H1 (cell line): ENCODE data around the gene BRAT1. TPM values are rescaled to one million over a fixed set of nuclear protein-coding genes. Genes with fewer than 3 reads are reported as not detected.

Experiments
- CTCF ChIA-PET: fragments of 300-600 bp; sonication (Branson Sonifier 250); formaldehyde crosslinking; loops from one replicate; lab custom pipeline; 2021; ENCODE audit not compliant: partially characterized antibody; lab: Charles Lee
- POLR2A ChIA-PET: fragments of 300-600 bp; sonication (Branson Sonifier 250); formaldehyde crosslinking; loops from one replicate; lab custom pipeline; 2021; ENCODE audit warnings: inconsistent platforms; ENCODE audit not compliant: partially characterized antibody; lab: Charles Lee
- DNase-seq, 2 experiments: peaks; one replicate each; pipeline versions ENCODE4 v3.0.0 to v3.0.0-alpha.2; 2010 to 2022; ENCODE audit warnings: low spot score in 2 of 2, low read depth in 1 of 2, mixed read lengths in 1 of 2
- FAIRE-seq: peaks from 2 replicates; lab custom pipeline; 2011; peaks lifted over from hg19 to GRCh38; lab: Jason Lieb, UNC
- H2AFZ ChIP-seq: 2 replicates; pipeline ENCODE4 v1.8.1; 2012; ENCODE audit warnings: low read length, inconsistent platforms
- H2AK5ac ChIP-seq: 2 replicates; pipeline ENCODE4 v1.6.1; 2013; ENCODE audit warnings: low read depth, low read length
- H2BK120ac ChIP-seq: replicated peaks from 2 replicates; pipeline ENCODE3; 2013; ENCODE audit warnings: low read depth, low read length, inconsistent platforms
- H2BK12ac ChIP-seq: 2 replicates; pipeline ENCODE4 v1.6.1; 2013; ENCODE audit warnings: low read depth, low read length
- H2BK15ac ChIP-seq: 2 replicates; pipeline ENCODE4 v1.6.1; 2013; ENCODE audit warnings: low read length
- H2BK20ac ChIP-seq: 2 replicates; pipeline ENCODE4 v1.6.1; 2013; ENCODE audit warnings: low read length
- H2BK5ac ChIP-seq: 2 replicates; pipeline ENCODE4 v1.6.1; 2013; ENCODE audit warnings: low read depth, low read length
- H3K14ac ChIP-seq: 2 replicates; pipeline ENCODE4 v1.6.1; 2013; ENCODE audit warnings: inconsistent platforms; ENCODE audit not compliant: insufficient read length
- H3K18ac ChIP-seq: 2 replicates; pipeline ENCODE4 v1.6.1; 2013; ENCODE audit warnings: low read length; ENCODE audit errors: extremely low read depth
- H3K23ac ChIP-seq: 2 replicates; pipeline ENCODE4 v1.6.1; 2013; ENCODE audit warnings: inconsistent platforms; ENCODE audit not compliant: insufficient read length
- H3K23me2 ChIP-seq: 2 replicates; pipeline ENCODE4 v1.6.1; 2013; ENCODE audit warnings: low read depth, low read length
- H3K27ac ChIP-seq: 2 replicates; pipeline ENCODE4 v1.6.1; 2011; ENCODE audit warnings: low read depth, low read length, inconsistent platforms
- H3K27me3 ChIP-seq, 4 experiments: replicated peaks in 1 of 4; 1 replicate in 1 of 4; 2 replicates in 3 of 4; pipeline versions ENCODE4 v1.6.1 to v1.8.1; 2011 to 2013; ENCODE audit warnings: low read length in 3 of 4, mild to moderate bottlenecking in 3 of 4, inconsistent platforms in 2 of 4, mixed read lengths in 2 of 4, moderate library complexity in 1 of 4; ENCODE audit not compliant: control insufficient read depth in 3 of 4, insufficient read depth in 3 of 4; ENCODE audit errors: extremely low read depth in 1 of 4
- H3K36me3 ChIP-seq, 4 experiments: 2 replicates each; pipeline versions ENCODE4 v1.6.1 to v1.8.1; 2011 to 2013; ENCODE audit warnings: mild to moderate bottlenecking in 4 of 4, low read length in 3 of 4, moderate library complexity in 2 of 4, control low read depth in 1 of 4, inconsistent platforms in 1 of 4; ENCODE audit not compliant: insufficient read depth in 4 of 4, control insufficient read depth in 2 of 4
- H3K4ac ChIP-seq: replicated peaks from 2 replicates; pipeline ENCODE3; 2013; ENCODE audit warnings: low read length, low read depth, mixed read lengths, inconsistent platforms; ENCODE audit not compliant: insufficient read length
- H3K4me1 ChIP-seq, 4 experiments: replicated peaks in 1 of 4; 1 replicate in 1 of 4; 2 replicates in 3 of 4; pipeline versions ENCODE4 v1.6.1 to v1.8.1; 2011 to 2013; ENCODE audit warnings: low read length in 3 of 4, inconsistent platforms in 2 of 4, mixed read lengths in 1 of 4; ENCODE audit not compliant: insufficient read depth in 4 of 4, control insufficient read depth in 3 of 4
- H3K4me2 ChIP-seq, 2 experiments: 2 replicates each; pipeline versions ENCODE4 v1.6.1 to v1.8.1; 2011 to 2013; ENCODE audit warnings: low read depth in 2 of 2, low read length in 2 of 2, control low read depth in 1 of 2, inconsistent platforms in 1 of 2, mild to moderate bottlenecking in 1 of 2; ENCODE audit not compliant: insufficient read depth in 1 of 2
- H3K4me3 ChIP-seq, 4 experiments: fragments of 200-600, 300-600 bp in 1 of 4; sonication (generic), shearing (Covaris generic), sonication (Bioruptor Twin) in 1 of 4; 2 replicates each; pipeline versions ENCODE4 v1.5.1 to v1.8.1; 2011 to 2016; ENCODE audit warnings: low read length in 4 of 4, low read depth in 3 of 4, control low read depth in 2 of 4, inconsistent platforms in 2 of 4, mild to moderate bottlenecking in 2 of 4, mixed read lengths in 1 of 4, moderate library complexity in 1 of 4; ENCODE audit not compliant: insufficient read depth in 2 of 4; ENCODE audit errors: extremely low read depth in 1 of 4
- H3K56ac ChIP-seq: replicated peaks from 2 replicates; pipeline ENCODE3; 2013; ENCODE audit warnings: low read depth, mild to moderate bottlenecking, mixed read lengths, low read length, inconsistent platforms; ENCODE audit not compliant: insufficient read length
- H3K79me1 ChIP-seq: 2 replicates; pipeline ENCODE4 v1.6.1; 2013; ENCODE audit warnings: low read depth, low read length, control low read depth
- H3K79me2 ChIP-seq, 2 experiments: 2 replicates each; pipeline versions ENCODE4 v1.6.1 to v1.8.1; 2012 to 2013; ENCODE audit warnings: low read length in 2 of 2, mild to moderate bottlenecking in 2 of 2, inconsistent platforms in 1 of 2; ENCODE audit not compliant: insufficient read depth in 2 of 2, control insufficient read depth in 1 of 2
- H3K9ac ChIP-seq, 4 experiments: replicated peaks in 1 of 4; 1 replicate in 1 of 4; 2 replicates in 3 of 4; pipeline versions ENCODE4 v1.6.1 to v1.8.1; 2011 to 2013; ENCODE audit warnings: low read depth in 3 of 4, low read length in 3 of 4, control low read depth in 2 of 4, mild to moderate bottlenecking in 2 of 4, moderate library complexity in 2 of 4, inconsistent platforms in 1 of 4; ENCODE audit errors: extremely low read depth in 1 of 4
- H3K9me3 ChIP-seq, 2 experiments: 2 replicates each; pipeline versions ENCODE4 v1.6.1 to v1.8.1; 2012 to 2013; ENCODE audit warnings: mild to moderate bottlenecking in 2 of 2, moderate library complexity in 2 of 2, control low read depth in 1 of 2, inconsistent platforms in 1 of 2, low read depth in 1 of 2, low read length in 1 of 2, mixed read lengths in 1 of 2; ENCODE audit not compliant: insufficient read depth in 2 of 2
- H4K20me1 ChIP-seq, 2 experiments: replicated peaks in 1 of 2; 2 replicates each; pipeline versions ENCODE3 to v1.8.1; 2011 to 2013; ENCODE audit warnings: inconsistent platforms in 2 of 2, low read length in 2 of 2, mild to moderate bottlenecking in 1 of 2; ENCODE audit not compliant: insufficient read depth in 2 of 2, control insufficient read depth in 1 of 2
- H4K5ac ChIP-seq: 2 replicates; pipeline ENCODE4 v1.6.1; 2013; ENCODE audit warnings: low read length, low read depth, mixed read lengths, inconsistent platforms; ENCODE audit not compliant: insufficient read length
- H4K8ac ChIP-seq: 2 replicates; pipeline ENCODE4 v1.8.0; 2013; ENCODE audit warnings: mild to moderate bottlenecking, moderate library complexity, low read length, inconsistent platforms; ENCODE audit not compliant: insufficient read depth; ENCODE audit errors: extremely low read depth
- H4K91ac ChIP-seq: replicated peaks from 2 replicates; pipeline ENCODE3; 2013; ENCODE audit warnings: low read length, mixed read lengths, inconsistent platforms; ENCODE audit not compliant: insufficient read length
- NANOG ChIP-seq: IDR thresholded peaks from 2 replicates; pipeline ENCODE4 v1.6.1; 2011; ENCODE audit warnings: low read length, low read depth, mild to moderate bottlenecking, inconsistent platforms; ENCODE audit not compliant: insufficient read depth, poor library complexity, severe bottlenecking
- WGBS, 2 experiments: shearing (Covaris generic) in 1 of 2; methylation state at CpG; one replicate each; pipeline versions ENCODE4 v1.1.6 to v1.1.7; 2013 to 2015; ENCODE audit warnings: low lambda C conversion rate in 2 of 2, mixed read lengths in 2 of 2, inconsistent platforms in 1 of 2, low coverage in 1 of 2, missing lambda C conversion rate in 1 of 2; ENCODE audit not compliant: insufficient replicate concordance in 2 of 2, insufficient coverage in 1 of 2, insufficient read length in 1 of 2; ENCODE audit errors: extremely low coverage in 1 of 2, missing lambda C conversion rate in 1 of 2; 5-methylcytosine and 5-hydroxymethylcytosine counted together
- polyA plus RNA-seq, 7 experiments: library from polyadenylated mRNA; depleted of rRNA in 3 of 7; stranded (reverse) in 5 of 7; unstranded in 2 of 7; fragments of >200 nt in 5 of 7; fragments of 200-250 nt in 2 of 7; gene quantifications; 1 replicate in 5 of 7; 2 replicates in 1 of 7; 4 replicates in 1 of 7; pipeline versions ENCODE4 v1.2.1 to v1.2.3, GENCODE V29; 2011 to 2013; ENCODE audit warnings: missing spikeins in 2 of 7, mixed read lengths in 2 of 7
- total RNA-seq: library from RNA; stranded (reverse); fragmentation: NEBNext Ultra II Directional; extraction: Animal tissue kit (Norgen Biotek cat#: 25700); gene quantifications from 2 replicates; pipeline ENCODE4 v1.2.1, GENCODE V29; 2021

BRAT1 gene
- total and polyA plus RNA-seq, 2 of the 8 experiments (the other 6 are each of a cell fraction or from before 2014, with no cell fraction given), result 36.8 to 42.3 TPM

DNA sequence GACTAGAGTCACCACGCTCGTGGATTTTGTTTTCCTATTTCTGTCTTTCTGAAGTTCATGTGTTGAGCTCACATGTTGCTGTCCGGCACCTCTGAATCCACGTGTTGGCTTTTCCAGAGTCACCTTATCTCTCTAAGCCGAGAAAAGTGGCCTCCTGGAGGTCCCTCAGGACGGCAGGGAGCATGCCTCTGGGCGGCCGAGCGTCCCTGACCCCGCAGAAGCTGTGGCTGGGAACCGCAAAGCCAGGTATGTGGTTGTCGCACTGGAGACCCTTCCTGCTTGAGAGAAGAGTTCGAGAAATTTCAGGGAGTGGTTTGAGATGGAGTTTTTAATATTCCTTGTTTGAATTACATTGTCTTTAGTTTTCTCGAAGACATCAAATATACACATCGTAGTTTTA, 16.1 kb upstream of the BRAT1 start:
- no peak overlapping the region for H3K4ac ChIP-seq
- H3K79me1 ChIP-seq, result no peaks in the 10 kb centered on the region
- no peak overlapping the region for H4K5ac ChIP-seq
- ChIA-PET CTCF (interaction anchor here (0.6 to 1.9 kb wide), 7 partner anchors 19 to 121 kb away, joined by 3 to 5 read pairs (median 3); no protein-coding TSS in a partner anchor), POLR2A (no interaction called here)
- H4K8ac ChIP-seq, result no peak overlapping the region
- no peak overlapping the region for H3K27ac ChIP-seq
- no peak overlapping the region for H2BK20ac ChIP-seq
- H3K4me3 ChIP-seq, result no peak overlapping the region
- no peaks in the 10 kb centered on the region for H3K79me2 ChIP-seq
- H3K14ac ChIP-seq, result no peak overlapping the region
- no peak overlapping the region for H2AFZ ChIP-seq
- FAIRE-seq (no peak), DNase-seq (no peak)
- H3K4me1 ChIP-seq, result peaks cover 0 to 4% (median 2%) of the 10 kb centered on the region in 4 experiments; a peak in 2 of 7 replicates
- no peak overlapping the region for H2BK5ac ChIP-seq
- H3K56ac ChIP-seq, result no peak overlapping the region
- no peak overlapping the region for H2BK15ac ChIP-seq
- H3K9ac ChIP-seq, result no peak overlapping the region
- no peak overlapping the region for H4K91ac ChIP-seq
- H3K4me2 ChIP-seq, result no peak overlapping the region
- no peak overlapping the region for H3K18ac ChIP-seq
- H2AK5ac ChIP-seq, result no peak overlapping the region
- H2BK120ac ChIP-seq, result no peak overlapping the region
- no peak overlapping the region for H2BK12ac ChIP-seq
- H3K27me3 ChIP-seq, result no peaks in the 10 kb centered on the region
- H3K23ac ChIP-seq, result no peak overlapping the region
- 95% methylated on average over 15 of the region's 15 CpGs; no CpG with 5 or more reads in 1 of the 2 experiments for WGBS, 2 experiments
- no peaks in the 10 kb centered on the region for H3K9me3 ChIP-seq
- no peaks in the 10 kb centered on the region for H4K20me1 ChIP-seq
- no peaks in the 10 kb centered on the region for H3K23me2 ChIP-seq
- no peaks in the 10 kb centered on the region for H3K36me3 ChIP-seq
- TF ChIP-seq NANOG, result no peak
